ENCODE data around the gene PHLDB1.

The PHLDB1 gene

DNA sequence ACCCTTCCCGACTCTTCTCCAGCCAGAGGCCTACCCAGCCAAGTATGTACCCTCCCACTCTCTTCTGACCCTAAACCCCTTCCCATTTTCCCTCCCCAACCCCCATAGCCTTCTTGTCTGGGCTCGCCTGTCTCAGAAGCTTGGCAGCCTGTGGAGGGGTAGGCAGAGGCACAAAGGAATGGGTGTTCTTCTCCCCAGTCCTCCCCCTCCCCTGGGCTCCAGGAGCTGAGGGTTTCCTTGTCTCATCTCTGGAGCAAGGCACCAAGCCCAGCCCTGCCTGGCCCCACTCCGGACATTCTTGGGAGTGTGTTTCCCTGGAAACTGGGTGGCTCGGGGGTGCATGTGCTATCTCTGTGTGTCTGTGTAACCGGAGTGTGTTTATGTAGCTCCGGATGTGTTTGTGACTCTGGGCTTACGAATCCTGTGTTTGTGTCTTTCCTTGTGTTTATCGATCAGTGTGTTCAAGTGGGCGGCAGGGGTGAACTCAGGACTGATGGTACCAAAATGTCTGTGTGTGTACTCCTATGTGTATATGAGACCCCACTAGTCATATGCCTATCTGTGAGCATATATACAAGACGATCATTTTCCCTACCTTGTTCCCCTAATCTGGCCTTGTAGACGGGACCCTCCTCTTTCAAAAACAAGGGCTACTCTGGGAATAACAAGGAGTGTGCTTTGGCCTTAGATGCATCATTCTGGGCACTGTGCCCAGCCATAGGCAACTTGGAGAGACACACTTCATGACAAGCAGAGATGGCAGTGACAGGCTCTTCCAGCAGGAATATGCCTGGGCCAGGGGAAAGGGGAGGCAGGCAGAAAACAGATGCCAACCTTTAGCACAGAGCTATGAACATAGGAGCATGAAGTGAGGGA, 10.9 kb downstream of the PHLDB1 start:
- TF ChIP-seq EZH2 (IDR thresholded peaks at IDR 0.05) (no peak), FOXP2 (optimal IDR thresholded peaks at IDR 0.05; ENCODE audit: control extremely low read depth, extremely low read length, insufficient read depth) (no peak), POLR2AphosphoS5 (IDR thresholded peaks at IDR 0.05; ENCODE audit: borderline replicate concordance, low read depth, low read length) (no peak)
- no peak overlapping the region for H3K9ac ChIP-seq (ENCODE audit: insufficient read length)
- no peaks in the 10 kb centered on the region for H3K36me3 ChIP-seq (ENCODE audit: insufficient read depth, low read length)
- no peak for DNase-seq (ENCODE audit: low read depth, low spot score)
- no peaks in the 10 kb centered on the region for H3K9me3 ChIP-seq (ENCODE audit: low read depth, low read length)
- no peak overlapping the region for H3K27ac ChIP-seq
- no peak overlapping the region for H3K4me3 ChIP-seq

DNA sequence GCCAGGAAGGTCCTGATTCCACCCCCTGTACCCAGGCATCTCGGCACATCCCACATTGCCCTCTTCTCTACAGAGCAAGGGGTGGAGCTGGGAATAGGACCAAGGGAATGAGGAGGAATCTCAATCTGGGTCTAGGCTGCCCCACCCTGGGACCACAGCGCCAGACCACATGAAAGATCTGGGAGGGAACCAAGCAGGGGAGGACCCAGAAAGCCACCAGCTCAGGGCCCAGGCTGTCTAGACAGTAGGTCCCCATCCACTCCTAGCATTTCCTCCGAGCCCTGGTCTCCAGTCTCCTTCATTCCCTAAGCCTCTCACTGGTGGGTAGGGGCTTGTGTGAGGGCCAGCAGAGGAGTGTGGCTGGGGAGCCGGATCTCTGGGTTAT, 11.6 kb downstream of the PHLDB1 start:
- no peak for DNase-seq (ENCODE audit: low read depth, low spot score)
- Histone ChIP-seq H3K9ac (ENCODE audit: insufficient read length) (no peak overlapping the region), H3K36me3 (ENCODE audit: insufficient read depth, low read length) (no peaks in the 10 kb centered on the region), H3K4me3 (no peak overlapping the region), H3K27ac (no peak overlapping the region), H3K9me3 (ENCODE audit: low read depth, low read length) (no peaks in the 10 kb centered on the region)
- no peak for TF ChIP-seq FOXP2 (optimal IDR thresholded peaks at IDR 0.05; ENCODE audit: control extremely low read depth, extremely low read length, insufficient read depth)

- no peak overlapping the region for H3K9ac ChIP-seq (ENCODE audit: insufficient read length)
- TF ChIP-seq EZH2 (IDR thresholded peaks at IDR 0.05) (no peak), FOXP2 (optimal IDR thresholded peaks at IDR 0.05; ENCODE audit: control extremely low read depth, extremely low read length, insufficient read depth) (no peak), POLR2AphosphoS5 (IDR thresholded peaks at IDR 0.05; ENCODE audit: borderline replicate concordance, low read depth, low read length) (no peak)
- no peaks in the 10 kb centered on the region; the same call in 1 of the 2 replicates for H3K36me3 ChIP-seq (ENCODE audit: insufficient read depth, low read length)
- DNase-seq (ENCODE audit: low read depth, low spot score) = no peak
- H3K4me3 ChIP-seq = no peak overlapping the region
- no peaks in the 10 kb centered on the region for H3K9me3 ChIP-seq (ENCODE audit: low read depth, low read length)
- H3K27ac ChIP-seq = peak overlapping the region; percentile 26; the same call in 1 of the 2 replicates
These were observed 12.2 kb downstream of the PHLDB1 start for GRCh38 chr11:118619444-118620197.

DNA sequence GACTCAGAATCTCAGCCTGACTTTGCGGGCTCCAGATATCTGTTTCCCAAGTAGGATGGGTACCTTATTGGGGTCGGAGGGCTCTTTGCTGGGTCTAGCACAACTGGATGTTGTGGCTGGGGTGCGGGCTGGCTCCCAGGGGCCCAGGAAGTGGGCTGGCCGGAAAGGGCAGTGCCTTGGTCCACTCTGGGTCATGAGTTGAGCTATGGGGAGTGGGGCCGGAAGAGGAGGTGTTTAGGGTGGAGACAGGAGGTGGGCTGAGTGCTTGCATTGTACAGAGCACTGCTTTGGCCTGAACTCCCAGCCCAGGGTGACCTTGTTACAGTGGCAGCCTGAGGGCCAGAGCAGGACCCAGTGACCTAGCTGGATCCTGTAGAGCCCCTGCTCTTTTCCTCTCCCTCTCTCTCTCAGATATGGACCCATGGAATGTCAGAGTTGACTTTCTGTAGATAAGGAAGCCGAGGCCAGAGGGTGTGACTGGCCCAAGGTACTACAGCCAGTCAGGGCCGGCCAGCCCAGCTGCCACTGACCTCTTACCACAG, 13.2 kb downstream of the PHLDB1 start:
- H3K9ac ChIP-seq (ENCODE audit: insufficient read length) = no peak overlapping the region
- no peak for TF ChIP-seq EZH2 (IDR thresholded peaks at IDR 0.05)
- TF ChIP-seq FOXP2 (optimal IDR thresholded peaks at IDR 0.05; ENCODE audit: control extremely low read depth, extremely low read length, insufficient read depth) = no peak
- TF ChIP-seq POLR2AphosphoS5 (IDR thresholded peaks at IDR 0.05; ENCODE audit: borderline replicate concordance, low read depth, low read length) = no peak
- no peak overlapping the region for H3K27ac ChIP-seq

DNA sequence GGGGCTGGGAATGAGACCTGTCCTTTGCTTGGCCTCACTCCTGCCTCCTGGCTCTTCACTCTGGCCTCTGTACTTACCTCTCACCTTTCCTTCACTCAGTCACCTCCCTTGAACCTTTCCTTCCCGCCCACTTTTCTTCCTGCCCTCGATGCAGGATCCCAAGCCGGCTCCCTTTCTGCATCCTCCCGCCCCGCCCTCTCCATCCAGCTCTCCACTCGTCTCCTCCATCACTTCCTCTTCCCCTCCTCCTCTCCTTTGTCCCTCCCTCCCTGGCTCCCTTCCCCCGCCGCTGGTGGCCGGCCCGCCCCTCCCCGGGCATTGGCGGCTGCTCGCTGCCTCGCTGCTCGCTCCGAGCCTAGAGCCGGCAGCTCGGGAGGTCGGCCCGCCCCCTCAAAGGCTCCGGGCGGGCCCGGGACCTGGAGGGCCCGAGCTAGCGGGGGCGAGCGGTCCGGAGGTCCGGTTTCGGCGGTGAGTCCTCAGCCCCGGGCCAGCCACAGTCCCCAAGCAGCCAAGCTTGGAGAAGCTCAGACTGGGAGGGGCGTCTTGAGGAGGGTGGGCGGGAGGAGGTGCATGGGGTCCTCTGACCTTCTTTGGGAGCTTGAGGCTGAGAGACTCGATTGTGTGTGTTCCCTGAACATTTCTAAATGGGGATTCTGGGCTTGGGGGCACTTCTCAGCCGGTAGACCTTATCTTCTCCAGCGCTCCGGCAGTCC, 13.8 kb downstream of the PHLDB1 start:
- Histone ChIP-seq H3K27ac (0 out of 2 replicates have a peak overlapping the region, but pooled peaks have one; percentile 22), H3K9me3 (ENCODE audit: low read depth, low read length) (no peaks in the 10 kb centered on the region), H3K9ac (ENCODE audit: insufficient read length) (peak overlapping the region; percentile 74), H3K36me3 (ENCODE audit: insufficient read depth, low read length) (peaks cover 8% of the 10 kb centered on the region; the same call in 1 of the 2 replicates), H3K4me3 (peak overlapping the region; percentile 93)
- DNase-seq (ENCODE audit: low read depth, low spot score) = no peak
- TF ChIP-seq POLR2AphosphoS5 (IDR thresholded peaks at IDR 0.05; ENCODE audit: borderline replicate concordance, low read depth, low read length) (peak; percentile 43; the same call in 1 of the 2 replicates), EZH2 (IDR thresholded peaks at IDR 0.05) (no peak)

More for the DNA sequence above, 13.2 kb downstream of the PHLDB1 start:
- H3K9me3 ChIP-seq (ENCODE audit: low read depth, low read length) = no peaks in the 10 kb centered on the region
- DNase-seq (ENCODE audit: low read depth, low spot score) = no peak
- peaks cover 5% of the 10 kb centered on the region; the same call in 1 of the 2 replicates for H3K36me3 ChIP-seq (ENCODE audit: insufficient read depth, low read length)
- H3K4me3 ChIP-seq = peak overlapping the region; percentile 93

DNA sequence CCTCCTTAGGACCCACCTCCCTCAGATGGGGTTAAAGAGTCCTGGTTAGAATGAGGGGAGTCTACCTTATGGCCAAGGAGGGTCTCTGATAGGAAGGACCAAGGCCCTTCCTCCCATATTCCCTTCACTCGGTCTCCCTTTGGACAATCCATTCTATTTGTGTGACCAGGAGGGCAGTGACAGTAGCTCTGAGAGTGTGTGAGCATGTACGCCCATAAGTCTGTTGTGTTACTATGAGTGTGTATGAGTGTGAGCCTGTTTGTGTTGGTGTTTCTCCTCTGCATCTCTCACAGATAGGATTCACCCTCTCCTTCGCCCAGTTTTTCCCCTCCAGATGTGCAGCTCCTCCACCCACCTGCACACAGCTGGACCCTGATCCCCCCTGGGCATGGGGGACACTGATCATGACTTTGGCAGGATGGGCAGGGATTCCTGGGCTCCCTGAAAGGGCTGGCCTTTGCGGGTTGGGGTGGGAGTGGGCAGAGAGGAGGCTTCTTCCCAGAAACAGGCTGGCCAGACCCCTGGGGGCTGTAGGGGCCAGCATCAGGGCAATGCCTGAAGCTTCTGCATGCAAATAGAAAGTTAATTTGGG, 14.5 kb downstream of the PHLDB1 start:
- Histone ChIP-seq H3K36me3 (ENCODE audit: insufficient read depth, low read length) (peaks cover 8% of the 10 kb centered on the region; the same call in 1 of the 2 replicates), H3K4me3 (peak overlapping the region; percentile 93), H3K9me3 (ENCODE audit: low read depth, low read length) (no peaks in the 10 kb centered on the region), H3K9ac (ENCODE audit: insufficient read length) (peak overlapping the region; percentile 74), H3K27ac (0 out of 2 replicates have a peak overlapping the region, but pooled peaks have one; percentile 22)
- TF ChIP-seq FOXP2 (optimal IDR thresholded peaks at IDR 0.05; ENCODE audit: control extremely low read depth, extremely low read length, insufficient read depth) (no peak), EZH2 (IDR thresholded peaks at IDR 0.05) (no peak)
- no peak for DNase-seq (ENCODE audit: low read depth, low spot score)

- no peak for TF ChIP-seq EZH2 (IDR thresholded peaks at IDR 0.05)
- TF ChIP-seq POLR2AphosphoS5 (IDR thresholded peaks at IDR 0.05; ENCODE audit: borderline replicate concordance, low read depth, low read length) = no peak
- no peak for TF ChIP-seq FOXP2 (optimal IDR thresholded peaks at IDR 0.05; ENCODE audit: control extremely low read depth, extremely low read length, insufficient read depth)
- Histone ChIP-seq H3K9ac (ENCODE audit: insufficient read length) (peak overlapping the region; percentile 74), H3K27ac (peak overlapping the region; percentile 37; the same call in 1 of the 2 replicates), H3K4me3 (peak overlapping the region; percentile 93), H3K9me3 (ENCODE audit: low read depth, low read length) (no peaks in the 10 kb centered on the region), H3K36me3 (ENCODE audit: insufficient read depth, low read length) (peaks cover 15% of the 10 kb centered on the region; the same call in 1 of the 2 replicates)
- DNase-seq (ENCODE audit: low read depth, low spot score) = no peak
These were observed 15.2 kb downstream of the PHLDB1 start for GRCh38 chr11:118622376-118623268.
